ENCODE data around the gene ZNF836.

GRCh38 chr19:52214241-52214640, 42.8 kb upstream of the ZNF836 start:
- TF ChIP-seq ZNF274 (IDR thresholded peaks at IDR 0.05; ENCODE audit: low read depth, low read length) (no peak), YY1 (IDR thresholded peaks at IDR 0.05; ENCODE audit: insufficient read depth, insufficient read length) (no peak)

All from NT2/D1 (cell line).